GM23338 (cell line): ENCODE results near the gene SNX8. TPM values are rescaled to one million over a fixed set of nuclear protein-coding genes. Genes with fewer than 3 reads are reported as not detected.

Source experiments
- ATAC-seq: fragments of 200-7000 bp; cut with Tn5 transposase; 3 replicates; pipeline ENCODE4 v1.9.1; 2020
- DNase-seq: peaks from one replicate; pipeline ENCODE4 v3.0.0-alpha.2; 2015; ENCODE audit warnings: low spot score
- H2AFZ ChIP-seq: fragments of 200-600 bp; sonication (generic); 2 replicates; pipeline ENCODE4 v1.8.0; 2016; ENCODE audit warnings: antibody characterized with exemption, mild to moderate bottlenecking, moderate library complexity
- H3F3A ChIP-seq: fragments of 200-600 bp; sonication (generic); replicated peaks from 2 replicates; pipeline ENCODE4 v1.8.0; 2017; ENCODE audit warnings: antibody characterized with exemption, mixed run types, low read depth
- H3K27ac ChIP-seq: fragments of 200-600 bp; sonication (generic); 2 replicates; pipeline ENCODE4 v1.6.1; 2016; ENCODE audit warnings: low read depth
- H3K27me3 ChIP-seq: fragments of 200-600 bp; sonication (generic); 2 replicates; pipeline ENCODE4 v1.8.0; 2016; ENCODE audit warnings: mild to moderate bottlenecking, mixed run types, moderate library complexity; ENCODE audit not compliant: insufficient read depth
- H3K36me3 ChIP-seq: fragments of 200-600 bp; sonication (generic); 2 replicates; pipeline ENCODE4 v1.8.0; 2016; ENCODE audit warnings: mild to moderate bottlenecking; ENCODE audit not compliant: insufficient read depth
- H3K4me1 ChIP-seq: fragments of 200-600 bp; sonication (generic); 2 replicates; pipeline ENCODE4 v1.8.0; 2016; ENCODE audit warnings: mild to moderate bottlenecking, moderate library complexity; ENCODE audit not compliant: insufficient read depth
- H3K4me2 ChIP-seq: fragments of 200-600 bp; sonication (generic); 2 replicates; pipeline ENCODE4 v1.7.1; 2017; ENCODE audit warnings: mixed run types
- H3K4me3 ChIP-seq: fragments of 200-600 bp; sonication (generic); 2 replicates; pipeline ENCODE4 v1.6.1; 2016; ENCODE audit warnings: mixed run types
- H3K79me2 ChIP-seq: fragments of 200-600 bp; sonication (generic); replicated peaks from 2 replicates; pipeline ENCODE4 v1.8.0; 2017; ENCODE audit warnings: mild to moderate bottlenecking; ENCODE audit not compliant: insufficient read depth
- H3K9me2 ChIP-seq: fragments of 200-600 bp; sonication (generic); 2 replicates; pipeline ENCODE4 v1.8.0; 2017; ENCODE audit not compliant: insufficient read depth
- H4K20me1 ChIP-seq: fragments of 200-600 bp; sonication (generic); replicated peaks from 2 replicates; pipeline ENCODE4 v1.8.0; 2017; ENCODE audit warnings: mild to moderate bottlenecking; ENCODE audit not compliant: insufficient read depth
- H3K27ac Mint-ChIP-seq: 2 replicates; pipeline ENCODE4 v1.8.0; 2020; ENCODE audit warnings: inconsistent platforms, mild to moderate bottlenecking, moderate library complexity, mixed read lengths
- H3K27me3 Mint-ChIP-seq: 3 replicates; pipeline ENCODE4 v1.8.0; 2022; ENCODE audit warnings: low read depth, mild to moderate bottlenecking, moderate library complexity, mixed read lengths, inconsistent platforms; ENCODE audit not compliant: insufficient read depth, poor library complexity
- H3K36me3 Mint-ChIP-seq: 3 replicates; pipeline ENCODE4 v1.8.0; 2021; ENCODE audit warnings: low read depth, mild to moderate bottlenecking, inconsistent platforms, moderate library complexity, mixed read lengths
- H3K4me1 Mint-ChIP-seq: 3 replicates; pipeline ENCODE4 v1.8.0; 2020; ENCODE audit warnings: mild to moderate bottlenecking, inconsistent platforms, mixed read lengths
- H3K4me3 Mint-ChIP-seq: 3 replicates; pipeline ENCODE4 v1.8.0; 2021; ENCODE audit warnings: moderate library complexity, mild to moderate bottlenecking, inconsistent platforms, mixed read lengths
- H3K9me3 Mint-ChIP-seq: 3 replicates; pipeline ENCODE4 v1.8.0; 2020; ENCODE audit warnings: moderate library complexity, mild to moderate bottlenecking, inconsistent platforms, mixed read lengths
- CREB1 ChIP-seq: fragments of 250-450 bp; sonication (Bioruptor Pico); IDR thresholded peaks from 2 replicates; pipeline ENCODE4 v1.5.0; 2020; ENCODE audit warnings: low read depth, mild to moderate bottlenecking, moderate library complexity
- CTCF ChIP-seq, 2 experiments: fragments of 200-600 bp in 1 of 2; sonication (generic) in 1 of 2; conservative IDR thresholded peaks; 2 replicates each; pipeline versions ENCODE4 v1.5.1 to v1.6.1; 2016 to 2017; ENCODE audit warnings: antibody characterized with exemption in 2 of 2, low read depth in 2 of 2, mild to moderate bottlenecking in 2 of 2, moderate library complexity in 1 of 2
- EZH2phosphoT487 ChIP-seq: fragments of 200-600 bp; sonication (generic); IDR thresholded peaks from one replicate; pipeline ENCODE4 v1.8.1; 2018; ENCODE audit warnings: antibody characterized with exemption; ENCODE audit not compliant: unreplicated experiment
- JUNB ChIP-seq: IDR thresholded peaks from one replicate; pipeline ENCODE4 v1.6.1; 2016; ENCODE audit warnings: antibody characterized with exemption; ENCODE audit not compliant: unreplicated experiment
- NANOG ChIP-seq: IDR thresholded peaks from 2 replicates; pipeline ENCODE4 v1.6.1; 2016; ENCODE audit warnings: antibody characterized with exemption, borderline replicate concordance
- POLR2AphosphoS5 ChIP-seq: IDR thresholded peaks from 2 replicates; pipeline ENCODE4 v1.6.1; 2016; ENCODE audit warnings: antibody characterized with exemption, low read depth
- REST ChIP-seq: IDR thresholded peaks from one replicate; pipeline ENCODE4 v1.6.1; 2018; ENCODE audit warnings: antibody characterized with exemption; ENCODE audit not compliant: unreplicated experiment
- STAT1 ChIP-seq: IDR thresholded peaks from one replicate; pipeline ENCODE4 v1.6.1; 2016; ENCODE audit warnings: antibody characterized with exemption; ENCODE audit not compliant: unreplicated experiment
- ZNF114 ChIP-seq: fragments of 250-450 bp; sonication (Bioruptor Pico); IDR thresholded peaks from 2 replicates; pipeline ENCODE4 v1.5.0; 2020; ENCODE audit warnings: mild to moderate bottlenecking, moderate library complexity
- ZNF331 ChIP-seq: fragments of 250-450 bp; sonication (Bioruptor Pico); IDR thresholded peaks from 2 replicates; pipeline ENCODE4 v1.5.0; 2020; ENCODE audit warnings: low read depth, mild to moderate bottlenecking, moderate library complexity
- polyA plus RNA-seq: library from polyadenylated mRNA; unstranded; fragments of >200 nt; fragmentation: Nextera tagmentation; extraction: Ambion mirVana; gene quantifications from 2 replicates; pipeline ENCODE4 v1.2.1, GENCODE V29; 2016
- total RNA-seq: library from RNA; depleted of rRNA; stranded (reverse); fragments of >200 nt; shearing (Covaris generic); gene quantifications from 2 replicates; pipeline ENCODE4 v1.2.3, GENCODE V29; 2014
- TF ChIP-seq, protein P1 (sequence below): fragments of 250-450 bp; sonication (Bioruptor Pico); IDR thresholded peaks from 2 replicates; pipeline ENCODE4 v1.5.0; 2020; ENCODE audit warnings: mild to moderate bottlenecking, moderate library complexity

SNX8 gene
- total and polyA plus RNA-seq, 2 experiments from 2014 or later = 44.3 to 50.9 TPM

DNA sequence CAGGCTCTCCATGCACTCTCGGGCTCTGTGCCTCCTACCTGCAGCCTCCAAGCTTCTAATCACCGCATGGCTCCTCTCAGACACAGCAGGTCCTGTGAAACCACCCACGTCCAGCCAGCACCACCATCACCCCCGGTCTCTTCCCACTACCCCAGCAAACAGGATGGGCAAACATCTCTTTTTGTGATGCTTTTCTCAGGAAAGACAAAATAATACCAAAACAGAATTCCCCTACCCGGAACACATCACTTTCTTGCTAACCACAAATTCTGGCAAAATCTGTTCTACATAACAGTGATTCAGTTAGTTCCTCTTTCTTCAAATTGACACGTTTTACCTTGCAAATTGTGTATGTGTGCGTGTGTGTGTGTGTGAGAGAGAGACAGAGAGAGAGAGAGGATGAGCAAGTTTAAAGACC is 6.5 kb downstream of the SNX8 start (continued):
- no peak for TF ChIP-seq CTCF (conservative IDR thresholded peaks at IDR 0.05; ENCODE audit: low read depth in 2 of 2)
- TF ChIP-seq POLR2AphosphoS5 = no peak
- no peak for TF ChIP-seq STAT1
- no peak for TF ChIP-seq JUNB
- TF ChIP-seq ZNF114 (CRISPR knock-in tag) = no peak

DNA sequence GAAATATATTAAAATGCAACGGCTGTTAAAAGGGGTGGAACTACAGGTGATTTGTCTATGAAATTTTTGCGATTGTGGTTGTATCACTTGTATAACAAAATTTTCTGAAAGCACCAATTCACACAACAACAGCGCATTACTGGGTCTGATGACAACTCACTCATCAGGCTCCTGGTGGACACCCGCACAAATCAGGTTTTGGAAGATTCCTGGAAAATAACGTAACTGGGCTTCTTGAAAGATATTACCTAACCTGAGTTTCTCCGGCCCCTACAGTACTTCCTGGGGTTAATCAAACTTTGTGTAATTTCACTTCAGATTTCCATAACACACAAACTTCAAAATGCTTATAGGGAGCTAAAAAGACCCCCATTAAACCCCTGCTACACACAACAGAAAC is 7.6 kb downstream of the SNX8 start:
- ATAC-seq (no peak), DNase-seq (no peak)
- H3F3A ChIP-seq = 0 out of 2 replicates have a peak, but pooled peaks cover 8% of the 10 kb centered on the region
- peaks cover 29% of the 10 kb centered on the region for H3K36me3 Mint-ChIP-seq
- peaks cover 16% of the 10 kb centered on the region for H3K4me1 Mint-ChIP-seq
- no peak overlapping the region for H3K4me2 ChIP-seq
- no peak overlapping the region for H3K4me3 Mint-ChIP-seq
- no peaks in the 10 kb centered on the region for H3K9me2 ChIP-seq
- H3K27me3 ChIP-seq = no peaks in the 10 kb centered on the region
- peaks cover 25% of the 10 kb centered on the region for H3K9me3 Mint-ChIP-seq
- no peaks in the 10 kb centered on the region for H3K36me3 ChIP-seq
- H3K27ac Mint-ChIP-seq = peak overlapping the region; percentile 55
- peak overlapping the region; percentile 51; the same call in 1 of the 2 replicates for H3K27ac ChIP-seq
- peaks cover 2% of the 10 kb centered on the region for H3K27me3 Mint-ChIP-seq
- H3K4me3 ChIP-seq = no peak overlapping the region
- H2AFZ ChIP-seq = no peak overlapping the region
- H3K79me2 ChIP-seq = peaks cover 64% of the 10 kb centered on the region
- no peaks in the 10 kb centered on the region for H4K20me1 ChIP-seq
- peaks cover 14% of the 10 kb centered on the region for H3K4me1 ChIP-seq
- TF ChIP-seq, protein P1, sequence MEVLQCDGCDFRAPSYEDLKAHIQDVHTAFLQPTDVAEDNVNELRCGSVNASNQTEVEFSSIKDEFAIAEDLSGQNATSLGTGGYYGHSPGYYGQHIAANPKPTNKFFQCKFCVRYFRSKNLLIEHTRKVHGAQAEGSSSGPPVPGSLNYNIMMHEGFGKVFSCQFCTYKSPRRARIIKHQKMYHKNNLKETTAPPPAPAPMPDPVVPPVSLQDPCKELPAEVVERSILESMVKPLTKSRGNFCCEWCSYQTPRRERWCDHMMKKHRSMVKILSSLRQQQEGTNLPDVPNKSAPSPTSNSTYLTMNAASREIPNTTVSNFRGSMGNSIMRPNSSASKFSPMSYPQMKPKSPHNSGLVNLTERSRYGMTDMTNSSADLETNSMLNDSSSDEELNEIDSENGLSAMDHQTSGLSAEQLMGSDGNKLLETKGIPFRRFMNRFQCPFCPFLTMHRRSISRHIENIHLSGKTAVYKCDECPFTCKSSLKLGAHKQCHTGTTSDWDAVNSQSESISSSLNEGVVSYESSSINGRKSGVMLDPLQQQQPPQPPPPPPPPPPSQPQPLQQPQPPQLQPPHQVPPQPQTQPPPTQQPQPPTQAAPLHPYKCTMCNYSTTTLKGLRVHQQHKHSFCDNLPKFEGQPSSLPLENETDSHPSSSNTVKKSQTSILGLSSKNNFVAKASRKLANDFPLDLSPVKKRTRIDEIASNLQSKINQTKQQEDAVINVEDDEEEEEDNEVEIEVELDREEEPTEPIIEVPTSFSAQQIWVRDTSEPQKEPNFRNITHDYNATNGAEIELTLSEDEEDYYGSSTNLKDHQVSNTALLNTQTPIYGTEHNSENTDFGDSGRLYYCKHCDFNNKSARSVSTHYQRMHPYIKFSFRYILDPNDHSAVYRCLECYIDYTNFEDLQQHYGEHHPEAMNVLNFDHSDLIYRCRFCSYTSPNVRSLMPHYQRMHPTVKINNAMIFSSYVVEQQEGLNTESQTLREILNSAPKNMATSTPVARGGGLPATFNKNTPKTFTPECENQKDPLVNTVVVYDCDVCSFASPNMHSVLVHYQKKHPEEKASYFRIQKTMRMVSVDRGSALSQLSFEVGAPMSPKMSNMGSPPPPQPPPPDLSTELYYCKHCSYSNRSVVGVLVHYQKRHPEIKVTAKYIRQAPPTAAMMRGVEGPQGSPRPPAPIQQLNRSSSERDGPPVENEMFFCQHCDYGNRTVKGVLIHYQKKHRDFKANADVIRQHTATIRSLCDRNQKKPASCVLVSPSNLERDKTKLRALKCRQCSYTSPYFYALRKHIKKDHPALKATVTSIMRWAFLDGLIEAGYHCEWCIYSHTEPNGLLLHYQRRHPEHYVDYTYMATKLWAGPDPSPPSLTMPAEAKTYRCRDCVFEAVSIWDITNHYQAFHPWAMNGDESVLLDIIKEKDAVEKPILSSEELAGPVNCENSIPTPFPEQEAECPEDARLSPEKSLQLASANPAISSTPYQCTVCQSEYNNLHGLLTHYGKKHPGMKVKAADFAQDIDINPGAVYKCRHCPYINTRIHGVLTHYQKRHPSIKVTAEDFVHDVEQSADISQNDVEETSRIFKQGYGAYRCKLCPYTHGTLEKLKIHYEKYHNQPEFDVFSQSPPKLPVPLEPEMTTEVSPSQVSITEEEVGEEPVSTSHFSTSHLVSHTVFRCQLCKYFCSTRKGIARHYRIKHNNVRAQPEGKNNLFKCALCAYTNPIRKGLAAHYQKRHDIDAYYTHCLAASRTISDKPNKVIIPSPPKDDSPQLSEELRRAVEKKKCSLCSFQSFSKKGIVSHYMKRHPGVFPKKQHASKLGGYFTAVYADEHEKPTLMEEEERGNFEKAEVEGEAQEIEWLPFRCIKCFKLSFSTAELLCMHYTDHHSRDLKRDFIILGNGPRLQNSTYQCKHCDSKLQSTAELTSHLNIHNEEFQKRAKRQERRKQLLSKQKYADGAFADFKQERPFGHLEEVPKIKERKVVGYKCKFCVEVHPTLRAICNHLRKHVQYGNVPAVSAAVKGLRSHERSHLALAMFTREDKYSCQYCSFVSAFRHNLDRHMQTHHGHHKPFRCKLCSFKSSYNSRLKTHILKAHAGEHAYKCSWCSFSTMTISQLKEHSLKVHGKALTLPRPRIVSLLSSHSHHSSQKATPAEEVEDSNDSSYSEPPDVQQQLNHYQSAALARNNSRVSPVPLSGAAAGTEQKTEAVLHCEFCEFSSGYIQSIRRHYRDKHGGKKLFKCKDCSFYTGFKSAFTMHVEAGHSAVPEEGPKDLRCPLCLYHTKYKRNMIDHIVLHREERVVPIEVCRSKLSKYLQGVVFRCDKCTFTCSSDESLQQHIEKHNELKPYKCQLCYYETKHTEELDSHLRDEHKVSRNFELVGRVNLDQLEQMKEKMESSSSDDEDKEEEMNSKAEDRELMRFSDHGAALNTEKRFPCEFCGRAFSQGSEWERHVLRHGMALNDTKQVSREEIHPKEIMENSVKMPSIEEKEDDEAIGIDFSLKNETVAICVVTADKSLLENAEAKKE = no peak
- no peak for TF ChIP-seq STAT1
- no peak for TF ChIP-seq POLR2AphosphoS5
- no peak for TF ChIP-seq ZNF114 (CRISPR knock-in tag)
- no peak for TF ChIP-seq NANOG
- no peak for TF ChIP-seq CTCF (conservative IDR thresholded peaks at IDR 0.05; ENCODE audit: low read depth in 2 of 2)
- TF ChIP-seq CREB1 (CRISPR knock-in tag) = no peak
- TF ChIP-seq REST = no peak
- no peak for TF ChIP-seq JUNB
- TF ChIP-seq ZNF331 (CRISPR knock-in tag) = no peak
- no peak for TF ChIP-seq EZH2phosphoT487
